Lung (tissue), 12 donors: ENCODE measurements around the gene UNC45B. TPM values are rescaled to one million over a fixed set of nuclear protein-coding genes. Genes with fewer than 3 reads are reported as not detected.

Experiments used
- ATAC-seq: fragments of 200-7000 bp; cut with Tn5 transposase; one replicate; pipeline ENCODE4 v1.9.1; 2020; ENCODE audit warnings: moderate number of reproducible peaks; ENCODE audit not compliant: insufficient read depth, low FRiP score
- DNase-seq, 3 donors: peaks; one replicate each; pipeline ENCODE4 v3.0.0-alpha.2; 2013 to 2017
- H3K27ac ChIP-seq, 2 donors: one replicate each; pipeline ENCODE4 v1.5.1; 2013; ENCODE audit warnings: mild to moderate bottlenecking in 2 of 2, moderate library complexity in 2 of 2, control low read depth in 1 of 2, inconsistent platforms in 1 of 2, low read depth in 1 of 2, low read length in 1 of 2
- H3K27me3 ChIP-seq, 3 donors: one replicate each; pipeline ENCODE4 v1.5.1; 2013; ENCODE audit warnings: low read length in 2 of 3; ENCODE audit not compliant: control insufficient read depth in 3 of 3, insufficient read depth in 3 of 3
- H3K36me3 ChIP-seq, 4 donors: one replicate each; pipeline ENCODE4 v1.5.1; 2013; ENCODE audit warnings: low read length in 4 of 4, mild to moderate bottlenecking in 1 of 4, moderate library complexity in 1 of 4; ENCODE audit not compliant: control insufficient read depth in 4 of 4, insufficient read depth in 4 of 4
- H3K4me1 ChIP-seq, 5 donors: one replicate each; pipeline ENCODE4 v1.5.1; 2013; ENCODE audit warnings: low read length in 5 of 5, mild to moderate bottlenecking in 2 of 5, moderate library complexity in 1 of 5; ENCODE audit not compliant: control insufficient read depth in 5 of 5, insufficient read depth in 5 of 5
- H3K4me3 ChIP-seq: one replicate; pipeline ENCODE4 v1.5.1; 2013; ENCODE audit warnings: mild to moderate bottlenecking, control low read depth, moderate library complexity
- H3K9ac ChIP-seq, 2 donors: one replicate each; pipeline ENCODE4 v1.5.1; 2013; ENCODE audit warnings: low read length in 2 of 2, control low read depth in 1 of 2; ENCODE audit not compliant: insufficient read depth in 1 of 2
- H3K9me3 ChIP-seq, 4 donors: one replicate each; pipeline ENCODE4 v1.5.1; 2013; ENCODE audit warnings: low read length in 3 of 4, mild to moderate bottlenecking in 1 of 4, moderate library complexity in 1 of 4; ENCODE audit not compliant: control insufficient read depth in 4 of 4, insufficient read depth in 3 of 4
- CTCF ChIP-seq: IDR thresholded peaks from 2 replicates; pipeline ENCODE4 v1.5.1; 2012; ENCODE audit warnings: mild to moderate bottlenecking; ENCODE audit errors: control extremely low read depth, extremely low read depth
- WGBS, 2 donors: extraction: QIAGEN DNeasy Blood & Tissue Kit; methylation state at CpG; one replicate each; pipeline ENCODE4 v1.1.7; 2013; 5-methylcytosine and 5-hydroxymethylcytosine counted together
- polyA plus RNA-seq, 2 donors: library from polyadenylated mRNA; stranded (reverse); fragments of 200-250 nt; gene quantifications; one replicate each; pipeline ENCODE4 v1.2.1, GENCODE V29; 2013
- total RNA-seq, 2 donors: library from RNA; depleted of rRNA in 1 of 2; stranded (reverse); fragments of >200 nt in 1 of 2; gene quantifications; one replicate each; pipeline ENCODE4 v1.2.1, GENCODE V29; 2014 to 2021
- donor health status: control.
- donor health status: control.
- donor health status: Bipolar disorder and iron deficiency.
- donor health status: healthy.
- donor health status: DM: yes; HTN: yes; CAD: no.

The UNC45B gene
- total and polyA plus RNA-seq, 4 donors = 0.06 to 1.6 (median 0.29) TPM

GRCh38 chr17:35218915-35219314, 71.3 kb downstream of the UNC45B start:
- Histone ChIP-seq H3K9ac (no peak overlapping the region), H3K4me3 (no peak overlapping the region), H3K36me3 (no peaks in the 10 kb centered on the region), H3K27ac (peak overlapping the region in 1 of 2 donors; percentile 53), H3K4me1 (peaks cover 0 to 2% (median 0%) of the 10 kb centered on the region in 5 donors), H3K27me3 (peaks cover 0 to 14% (median 8%) of the 10 kb centered on the region in 3 donors), H3K9me3 (peaks cover 0 to 5% (median 0%) of the 10 kb centered on the region in 4 donors)
- no peak for TF ChIP-seq CTCF
- no peak for ATAC-seq
- DNase-seq = no peak
- 43 to 44% methylated on average over 2 of the region's 2 CpGs for WGBS, 2 donors

GRCh38 chr17:35222452-35222851, 74.8 kb downstream of the UNC45B start:
- Histone ChIP-seq H3K9ac (no peak overlapping the region), H3K27ac (no peak overlapping the region), H3K27me3 (peaks cover 0 to 10% (median 3%) of the 10 kb centered on the region in 3 donors), H3K9me3 (peaks cover 0 to 5% (median 0%) of the 10 kb centered on the region in 4 donors), H3K4me1 (peaks cover 0 to 2% (median 0%) of the 10 kb centered on the region in 5 donors), H3K36me3 (no peaks in the 10 kb centered on the region), H3K4me3 (no peak overlapping the region)
- 98% methylated on average over 2 of the region's 2 CpGs for whole genome bisulfite sequencing, 2 donors
- no peak for TF ChIP-seq CTCF
- no peak for ATAC-seq
- DNase-seq = no peak

- H3K36me3 ChIP-seq = no peaks in the 10 kb centered on the region
- no peak overlapping the region for H3K4me3 ChIP-seq
- peaks cover 0 to 13% (median 3%) of the 10 kb centered on the region in 3 donors for H3K27me3 ChIP-seq
- peaks cover 0 to 2% (median 0%) of the 10 kb centered on the region in 5 donors for H3K4me1 ChIP-seq
- TF ChIP-seq CTCF = no peak
- 42 to 55% methylated on average over 1 of the region's 1 CpG for WGBS, 2 donors
- ATAC-seq = no peak
- H3K9me3 ChIP-seq = peaks cover 0 to 5% (median 0%) of the 10 kb centered on the region in 4 donors
- no peak overlapping the region for H3K27ac ChIP-seq
- no peak overlapping the region for H3K9ac ChIP-seq
- no peak for DNase-seq
Measured at GRCh38 chr17:35224436-35224835, 76.8 kb downstream of the UNC45B start.

- H3K27ac ChIP-seq = no peak overlapping the region
- peaks cover 0 to 2% (median 0%) of the 10 kb centered on the region in 4 donors for H3K9me3 ChIP-seq
- no peak overlapping the region for H3K9ac ChIP-seq
- DNase-seq (no peak), ATAC-seq (no peak)
- no peaks in the 10 kb centered on the region for H3K4me1 ChIP-seq
- H3K27me3 ChIP-seq = peaks cover 0 to 12% (median 0%) of the 10 kb centered on the region in 3 donors
- no peak for TF ChIP-seq CTCF
- 95 to 98% methylated on average over 2 of the region's 2 CpGs for WGBS, 2 donors
- H3K36me3 ChIP-seq = no peaks in the 10 kb centered on the region
- no peak overlapping the region for H3K4me3 ChIP-seq
Measured at GRCh38 chr17:35227546-35227945, 79.9 kb downstream of the UNC45B start.
